Colonic mucosa (tissue), 4 donors: ENCODE data around the gene KLK12. TPM values are rescaled to one million over a fixed set of nuclear protein-coding genes. Genes with fewer than 3 reads are reported as not detected.

Experiments used
- DNase-seq: peaks from one replicate; pipeline ENCODE4 v3.0.0-alpha.2; 2020
- H3K27ac ChIP-seq: fragments of 200-600 bp; one replicate; pipeline ENCODE4 v1.8.0; 2021
- H3K27me3 ChIP-seq: fragments of 200-600 bp; one replicate; pipeline ENCODE4 v1.8.0; 2021
- H3K36me3 ChIP-seq: fragments of 200-600 bp; one replicate; pipeline ENCODE4 v1.8.0; 2021
- H3K4me1 ChIP-seq: fragments of 200-600 bp; one replicate; pipeline ENCODE4 v1.8.0; 2021; ENCODE audit warnings: mild to moderate bottlenecking
- H3K4me3 ChIP-seq: fragments of 200-600 bp; one replicate; pipeline ENCODE4 v1.8.0; 2021
- H3K9ac ChIP-seq, 2 donors: one replicate each; pipeline ENCODE4 v1.7.0; 2013; ENCODE audit warnings: control low read depth in 2 of 2, low read depth in 2 of 2, low read length in 2 of 2
- H3K9me3 ChIP-seq: fragments of 200-600 bp; one replicate; pipeline ENCODE4 v1.8.0; 2021
- intact Hi-C: fragments of 100-400 bp; cut with DNase I; formaldehyde crosslinking; loops from one replicate; pipeline ENCODE4 v1.14.1; 2022
- total RNA-seq, 2 donors: library from RNA; stranded (reverse); fragmentation: NEBNext Ultra II Directional in 1 of 2; extraction: Animal tissue kit (Norgen Biotek cat#: 25700) in 1 of 2; gene quantifications; one replicate each; pipeline ENCODE4 v1.2.1, GENCODE V29; 2021
- TF ChIP-seq, protein P1 (sequence below): fragments of 200-600 bp; IDR thresholded peaks from one replicate; pipeline ENCODE4 v1.8.0; 2022; ENCODE audit warnings: antibody characterized with exemption, mild to moderate bottlenecking
- donor health status: healthy.
- donor health status: DM: no; HTN: no; CAD: no.
- donor health status: DM: no; HTN: no; CAD: no.

Gene KLK12
- total RNA-seq, 2 donors from 2014 or later, result 0.64 to 1.4 TPM

DNA sequence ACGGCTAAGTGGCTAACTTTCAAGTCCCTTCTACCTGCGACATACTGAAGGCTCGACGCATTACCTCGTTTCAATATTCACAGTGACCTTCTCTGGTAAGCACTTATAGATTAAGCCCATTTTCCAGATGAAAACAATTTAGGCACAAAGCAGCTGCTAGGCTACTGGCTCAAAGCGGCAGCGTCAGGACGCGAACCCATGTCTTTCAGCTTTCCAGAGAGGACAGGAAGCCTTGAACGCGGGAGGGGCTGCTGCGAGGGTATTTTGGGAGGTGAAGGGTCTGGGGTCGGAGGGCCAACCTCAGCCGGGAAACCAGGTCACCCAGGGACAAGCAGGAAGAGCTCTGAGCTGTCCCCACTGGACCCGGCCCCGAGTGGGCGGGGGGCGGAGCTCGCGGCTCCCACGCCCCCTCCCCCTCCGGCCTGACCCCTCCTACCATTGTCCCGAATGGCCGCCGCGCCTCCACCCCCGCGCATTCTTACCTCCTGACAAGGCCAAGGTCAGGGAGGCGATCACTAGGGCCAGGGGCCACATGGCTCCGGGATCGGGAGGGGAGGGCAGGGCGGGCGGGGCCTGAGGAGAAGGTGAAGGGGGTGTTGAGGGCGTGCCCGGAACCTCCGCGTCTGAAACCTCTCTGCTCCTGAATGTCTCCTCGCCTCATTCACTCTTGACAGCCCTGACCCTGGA is 29.9 kb upstream of the KLK12 start, which contains the start of gene KLK13:
TSS of gene KLK13 (minus strand) at position 559 of the 687 bp plus-strand sequence. CDS start at position 534, 25 bp downstream.
- TF ChIP-seq, protein P1, sequence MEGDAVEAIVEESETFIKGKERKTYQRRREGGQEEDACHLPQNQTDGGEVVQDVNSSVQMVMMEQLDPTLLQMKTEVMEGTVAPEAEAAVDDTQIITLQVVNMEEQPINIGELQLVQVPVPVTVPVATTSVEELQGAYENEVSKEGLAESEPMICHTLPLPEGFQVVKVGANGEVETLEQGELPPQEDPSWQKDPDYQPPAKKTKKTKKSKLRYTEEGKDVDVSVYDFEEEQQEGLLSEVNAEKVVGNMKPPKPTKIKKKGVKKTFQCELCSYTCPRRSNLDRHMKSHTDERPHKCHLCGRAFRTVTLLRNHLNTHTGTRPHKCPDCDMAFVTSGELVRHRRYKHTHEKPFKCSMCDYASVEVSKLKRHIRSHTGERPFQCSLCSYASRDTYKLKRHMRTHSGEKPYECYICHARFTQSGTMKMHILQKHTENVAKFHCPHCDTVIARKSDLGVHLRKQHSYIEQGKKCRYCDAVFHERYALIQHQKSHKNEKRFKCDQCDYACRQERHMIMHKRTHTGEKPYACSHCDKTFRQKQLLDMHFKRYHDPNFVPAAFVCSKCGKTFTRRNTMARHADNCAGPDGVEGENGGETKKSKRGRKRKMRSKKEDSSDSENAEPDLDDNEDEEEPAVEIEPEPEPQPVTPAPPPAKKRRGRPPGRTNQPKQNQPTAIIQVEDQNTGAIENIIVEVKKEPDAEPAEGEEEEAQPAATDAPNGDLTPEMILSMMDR, result no peak
- Histone ChIP-seq H3K36me3 (no peaks in the 10 kb centered on the region), H3K4me1 (no peaks in the 10 kb centered on the region), H3K4me3 (no peak within 1 kb of the TSS), H3K9me3 (no peaks in the 10 kb centered on the region), H3K27me3 (peaks cover 20% of the 10 kb centered on the region), H3K9ac (no peak within 1 kb of the TSS), H3K27ac (no peak within 1 kb of the TSS)
- intact Hi-C loops, result no loop called here
- no peak for DNase-seq

DNA sequence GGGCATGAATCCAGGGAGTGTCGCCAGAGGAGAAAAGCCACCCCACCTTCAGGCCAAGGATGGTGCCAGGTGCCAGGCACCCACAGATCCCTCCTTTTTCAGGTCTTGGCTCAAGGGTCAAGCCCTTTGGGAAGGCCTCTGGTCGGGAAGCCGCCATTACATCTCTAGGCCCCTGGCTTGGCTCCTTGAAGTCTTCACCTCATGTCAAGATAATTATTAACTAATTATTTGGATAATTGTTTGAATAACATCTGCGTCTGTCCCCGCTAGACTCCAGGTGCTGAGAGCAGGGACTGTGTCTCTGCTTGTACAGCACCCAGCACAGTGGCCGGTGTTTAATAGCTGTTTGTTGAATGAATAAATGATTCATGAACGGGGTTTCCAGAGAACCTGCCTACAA is 28.9 kb upstream of the KLK12 start:
- Histone ChIP-seq H3K36me3 (no peaks in the 10 kb centered on the region), H3K27me3 (peaks cover 20% of the 10 kb centered on the region), H3K27ac (no peak overlapping the region), H3K9me3 (no peaks in the 10 kb centered on the region), H3K9ac (no peak overlapping the region), H3K4me3 (no peak overlapping the region), H3K4me1 (no peaks in the 10 kb centered on the region)
- intact Hi-C loops, result no loop called here
- TF ChIP-seq, protein P1, result no peak
- no peak for DNase-seq

DNA sequence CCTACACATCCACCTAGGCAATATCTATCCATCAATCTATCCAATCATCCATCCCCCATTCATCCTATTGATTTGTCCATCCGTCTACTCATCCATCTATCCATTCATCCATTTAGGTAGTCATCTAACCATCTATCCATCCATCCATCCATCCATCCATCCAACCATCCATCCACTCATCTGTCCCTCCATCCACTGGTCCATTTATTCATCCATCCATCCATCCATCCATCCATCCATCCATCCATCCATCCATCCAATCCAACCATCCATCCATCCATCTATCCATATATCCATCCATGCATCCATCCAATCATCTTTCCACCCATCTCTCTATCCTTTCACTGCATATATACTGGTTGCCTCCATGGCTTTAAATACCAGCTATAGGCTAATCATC is 26.2 kb upstream of the KLK12 start:
- TF ChIP-seq, protein P1, result no peak
- intact Hi-C loops, result no loop called here
- H3K4me1 ChIP-seq, result no peaks in the 10 kb centered on the region
- H3K9ac ChIP-seq, result no peak overlapping the region
- H3K9me3 ChIP-seq, result no peaks in the 10 kb centered on the region
- no peak for DNase-seq
- peaks cover 20% of the 10 kb centered on the region for H3K27me3 ChIP-seq
- no peak overlapping the region for H3K27ac ChIP-seq
- no peak overlapping the region for H3K4me3 ChIP-seq
- H3K36me3 ChIP-seq, result no peaks in the 10 kb centered on the region

DNA sequence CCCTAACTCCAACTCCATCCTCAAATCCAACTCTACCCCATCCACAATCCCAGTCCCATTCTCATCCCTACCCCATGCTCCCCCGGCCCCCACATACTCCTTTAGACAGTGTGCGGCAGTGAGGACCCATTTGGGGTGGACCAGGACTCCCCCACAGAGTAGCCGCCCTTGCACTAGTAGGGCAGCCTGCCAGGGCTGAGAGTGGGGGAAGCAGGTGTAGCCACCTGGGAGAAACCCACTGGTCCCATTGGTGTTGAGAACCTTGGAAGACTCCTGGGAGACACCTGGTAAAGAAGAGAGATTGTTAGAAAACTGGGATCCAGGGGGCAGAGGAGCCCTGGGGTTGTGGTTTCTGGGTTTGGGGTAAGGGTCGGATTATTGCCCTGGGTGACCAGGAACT is 25.5 kb upstream of the KLK12 start:
- H3K27ac ChIP-seq, result no peak overlapping the region
- intact Hi-C loops, result no loop called here
- no peak overlapping the region for H3K9ac ChIP-seq
- TF ChIP-seq, protein P1, result no peak
- DNase-seq, result no peak
- H3K36me3 ChIP-seq, result no peaks in the 10 kb centered on the region
- H3K9me3 ChIP-seq, result no peaks in the 10 kb centered on the region
- H3K4me1 ChIP-seq, result no peaks in the 10 kb centered on the region
- H3K4me3 ChIP-seq, result no peak overlapping the region
- peaks cover 14% of the 10 kb centered on the region for H3K27me3 ChIP-seq

DNA sequence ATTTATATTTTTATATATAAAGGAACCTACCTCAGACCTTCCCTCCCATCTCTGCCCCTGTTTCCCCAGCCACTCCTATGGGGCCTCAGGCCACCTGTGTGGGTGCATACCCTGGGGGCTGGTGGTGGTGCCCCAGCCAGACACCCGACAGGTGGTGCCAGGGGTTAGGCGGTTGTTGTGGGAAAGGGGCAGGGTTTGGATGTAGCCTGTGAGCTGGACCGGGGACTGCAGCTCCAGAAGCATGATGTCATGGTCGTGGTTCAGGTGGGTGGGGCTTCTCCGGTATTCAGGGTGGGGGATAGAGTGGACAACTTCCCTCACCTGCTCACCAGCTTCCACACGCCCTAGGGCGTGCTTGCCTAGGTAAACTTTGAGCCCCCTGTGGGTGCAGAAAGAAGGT is 24.9 kb upstream of the KLK12 start:
- intact Hi-C loops, result no loop called here
- Histone ChIP-seq H3K27me3 (peaks cover 8% of the 10 kb centered on the region), H3K9ac (no peak overlapping the region), H3K27ac (no peak overlapping the region), H3K36me3 (no peaks in the 10 kb centered on the region), H3K9me3 (no peaks in the 10 kb centered on the region), H3K4me3 (no peak overlapping the region), H3K4me1 (no peaks in the 10 kb centered on the region)
- TF ChIP-seq, protein P1, result no peak
- DNase-seq, result no peak
